Posterior vena cava (tissue), 2 donors: ENCODE measurements around the gene CST11. TPM values are rescaled to one million over a fixed set of nuclear protein-coding genes. Genes with fewer than 3 reads are reported as not detected.
A peak's percentile ranks its signal among the peaks of the same experiment; 100 is the strongest.

ENCODE experiments used
- DNase-seq: peaks from one replicate; pipeline ENCODE4 v3.0.0-alpha.2; 2020; ENCODE audit warnings: low spot score
- intact Hi-C, 2 donors: fragments of 100-400 bp; cut with DNase I; formaldehyde crosslinking; loops; one replicate each; pipeline versions ENCODE4 v1.14.1 to v1.14.2; 2022 to 2023
- total RNA-seq, 2 donors: library from RNA; stranded (reverse); fragmentation: NEBNext Ultra II Directional; extraction: Animal tissue kit (Norgen Biotek cat#: 25700); gene quantifications; one replicate each; pipeline ENCODE4 v1.2.1, GENCODE V29; 2021
- donor health status: DM: yes; HTN: yes; CAD: no.
- donor health status: DM: yes; HTN: yes; CAD: no.

CST11 gene
- total RNA-seq, 2 donors from 2014 or later, result not detected

- DNase-seq, result no peak
- intact Hi-C loops, result no loop called here
These were observed 3.7 kb upstream of the CST11 start for GRCh38 chr20:23456409-23456808.

GRCh38 chr20:23455639-23456038 is 3.0 kb upstream of the CST11 start:
- intact Hi-C loops, result no loop called here
- no peak for DNase-seq

GRCh38 chr20:23454816-23455215 is 2.1 kb upstream of the CST11 start:
- intact Hi-C loops, result loop anchor here in 1 of 2 donors (5.0 kb wide), 1 partner anchor 1418 kb away; no protein-coding TSS in a partner anchor

GRCh38 chr20:23453549-23454543 is 1.2 kb upstream of the CST11 start:
- intact Hi-C loops, result loop anchor here in 1 of 2 donors (5.0 kb wide), 1 partner anchor 1417 kb away; no protein-coding TSS in a partner anchor
- no peak for DNase-seq

More at GRCh38 chr20:23454816-23455215, 2.1 kb upstream of the CST11 start:
- DNase-seq, result no peak

GRCh38 chr20:23451956-23452487 is 654 bp downstream of the CST11 start:
- DNase-seq, result no peak
- intact Hi-C loops, result loop anchor here in 1 of 2 donors (5.0 kb wide), 1 partner anchor 1415 kb away; no protein-coding TSS in a partner anchor

GRCh38 chr20:23450877-23451276 is 1.8 kb downstream of the CST11 start:
- intact Hi-C loops, result loop anchor here in 1 of 2 donors (5.0 kb wide), 1 partner anchor 1414 kb away; no protein-coding TSS in a partner anchor
- DNase-seq, result no peak

GRCh38 chr20:23449421-23449820 is 3.3 kb downstream of the CST11 start:
- no peak for DNase-seq
- intact Hi-C loops, result no loop called here

- no peak for DNase-seq
- intact Hi-C loops, result no loop called here
These were observed 4.5 kb downstream of the CST11 start for GRCh38 chr20:23448167-23448566.

- no peak for DNase-seq
- intact Hi-C loops, result no loop called here
These were observed 6.2 kb downstream of the CST11 start for GRCh38 chr20:23446505-23446904.

- intact Hi-C loops, result no loop called here
These were observed 7.0 kb downstream of the CST11 start for GRCh38 chr20:23445596-23446217.

GRCh38 chr20:23444859-23445258 is 7.8 kb downstream of the CST11 start:
- intact Hi-C loops, result loop anchor here in 1 of 2 donors (5.0 kb wide), 1 partner anchor 162 kb away; the partner anchor contains the start of gene CST9
- no peak for DNase-seq

More at GRCh38 chr20:23445596-23446217, 7.0 kb downstream of the CST11 start:
- DNase-seq, result no peak

- intact Hi-C loops, result loop anchor here in 1 of 2 donors (5.0 kb wide), 1 partner anchor 165 kb away; the partner anchor contains the start of gene CST9
- DNase-seq, result no peak
These were observed 10.2 kb downstream of the CST11 start for GRCh38 chr20:23442436-23442835.

- DNase-seq, result peak; percentile 77
- intact Hi-C loops, result loop anchor here in 1 of 2 donors (5.0 kb wide), 1 partner anchor 165 kb away; the partner anchor contains the start of gene CST9
These were observed 10.8 kb downstream of the CST11 start for GRCh38 chr20:23441850-23442313.

- intact Hi-C loops, result loop anchor here in 1 of 2 donors (5.0 kb wide), 1 partner anchor 167 kb away; the partner anchor contains the start of gene CST9
- DNase-seq, result peak; percentile 36
These were observed 12.7 kb downstream of the CST11 start for GRCh38 chr20:23440004-23440403.

GRCh38 chr20:23438661-23439060 is 14.0 kb downstream of the CST11 start:
- no peak for DNase-seq
- intact Hi-C loops, result no loop called here

- intact Hi-C loops, result no loop called here
These were observed 15.4 kb downstream of the CST11 start for GRCh38 chr20:23437126-23437899.

GRCh38 chr20:23436681-23437080 is 16.0 kb downstream of the CST11 start:
- intact Hi-C loops, result no loop called here
- DNase-seq, result peak; percentile 31

More at GRCh38 chr20:23437126-23437899, 15.4 kb downstream of the CST11 start:
- peak; percentile 12 for DNase-seq
